Esophagus squamous epithelium (tissue), 4 donors: ENCODE measurements around the gene GPBP1L1.

ENCODE experiments used
- POLR2A ChIP-seq, 4 donors: fragments of 450-650 bp; IDR thresholded peaks; one replicate each; pipeline ENCODE4 v1.6.1; 2017; ENCODE audit warnings: antibody characterized with exemption in 4 of 4, mild to moderate bottlenecking in 4 of 4, moderate library complexity in 3 of 4
- TF ChIP-seq, protein P1 (sequence below), 6 experiments: fragments of 450-650 bp in 4 of 6; fragments of 200-600 bp in 2 of 6; sonication (generic) in 2 of 6; IDR thresholded peaks; one replicate each; pipeline ENCODE4 v1.5.1; 2016 to 2019; ENCODE audit warnings: antibody characterized with exemption in 6 of 6, mild to moderate bottlenecking in 4 of 6, moderate library complexity in 4 of 6

DNA sequence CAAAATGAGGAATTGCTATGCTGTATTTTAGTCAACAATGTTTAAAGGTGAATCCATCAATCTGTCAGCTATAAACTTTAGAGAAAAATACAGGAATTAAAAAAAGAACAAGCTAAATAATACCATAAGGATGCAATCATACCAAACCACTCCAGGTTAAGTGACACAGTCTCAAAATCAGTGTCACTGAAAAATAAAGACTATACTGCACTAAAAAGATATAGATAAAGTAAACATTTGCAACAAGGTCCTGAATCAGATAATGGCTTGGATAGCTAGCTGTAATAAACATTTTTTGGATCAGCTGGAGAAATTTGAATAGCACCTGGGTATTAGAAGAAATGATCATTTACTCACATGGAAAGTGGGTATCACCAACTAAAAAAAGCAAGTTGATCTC is 7.8 kb downstream of the GPBP1L1 start:
- TF ChIP-seq POLR2A (IDR thresholded peaks at IDR 0.05) = no peak
- TF ChIP-seq, protein P1, sequence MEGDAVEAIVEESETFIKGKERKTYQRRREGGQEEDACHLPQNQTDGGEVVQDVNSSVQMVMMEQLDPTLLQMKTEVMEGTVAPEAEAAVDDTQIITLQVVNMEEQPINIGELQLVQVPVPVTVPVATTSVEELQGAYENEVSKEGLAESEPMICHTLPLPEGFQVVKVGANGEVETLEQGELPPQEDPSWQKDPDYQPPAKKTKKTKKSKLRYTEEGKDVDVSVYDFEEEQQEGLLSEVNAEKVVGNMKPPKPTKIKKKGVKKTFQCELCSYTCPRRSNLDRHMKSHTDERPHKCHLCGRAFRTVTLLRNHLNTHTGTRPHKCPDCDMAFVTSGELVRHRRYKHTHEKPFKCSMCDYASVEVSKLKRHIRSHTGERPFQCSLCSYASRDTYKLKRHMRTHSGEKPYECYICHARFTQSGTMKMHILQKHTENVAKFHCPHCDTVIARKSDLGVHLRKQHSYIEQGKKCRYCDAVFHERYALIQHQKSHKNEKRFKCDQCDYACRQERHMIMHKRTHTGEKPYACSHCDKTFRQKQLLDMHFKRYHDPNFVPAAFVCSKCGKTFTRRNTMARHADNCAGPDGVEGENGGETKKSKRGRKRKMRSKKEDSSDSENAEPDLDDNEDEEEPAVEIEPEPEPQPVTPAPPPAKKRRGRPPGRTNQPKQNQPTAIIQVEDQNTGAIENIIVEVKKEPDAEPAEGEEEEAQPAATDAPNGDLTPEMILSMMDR (IDR thresholded peaks at IDR 0.05) = no peak
